Breast epithelium (tissue), 3 donors: ENCODE measurements around the gene TMEM234.

Experiments used
- POLR2A ChIP-seq: fragments of 450-650 bp; IDR thresholded peaks from one replicate; pipeline ENCODE4 v1.6.1; 2016; ENCODE audit warnings: antibody characterized with exemption, mild to moderate bottlenecking, moderate library complexity
- TF ChIP-seq, protein P1 (sequence below), 3 donors: fragments of 450-650 bp; IDR thresholded peaks; one replicate each; pipeline ENCODE4 v1.5.1; 2016 to 2017; ENCODE audit warnings: antibody characterized with exemption in 3 of 3, mild to moderate bottlenecking in 3 of 3, moderate library complexity in 3 of 3

DNA sequence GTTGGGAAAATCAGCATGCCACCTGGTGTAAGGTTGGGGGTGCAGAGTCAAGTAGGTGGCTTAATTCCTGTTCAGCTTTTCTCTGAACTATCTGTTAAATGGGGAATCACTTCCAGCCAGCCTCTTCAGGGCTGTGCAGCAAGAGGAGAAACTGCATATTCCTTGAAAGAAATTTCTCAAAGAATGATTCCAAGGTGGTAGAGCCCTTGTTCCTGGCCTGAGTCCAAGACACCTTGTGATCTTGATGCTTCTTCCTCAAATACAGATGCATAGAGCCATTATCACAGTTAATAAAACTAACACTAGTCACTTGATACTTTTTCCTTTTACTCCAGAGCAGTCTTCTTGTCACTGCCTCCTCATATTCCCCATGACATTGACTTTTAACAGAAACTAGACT, 37.5 kb downstream of the TMEM234 start:
- TF ChIP-seq, protein P1, sequence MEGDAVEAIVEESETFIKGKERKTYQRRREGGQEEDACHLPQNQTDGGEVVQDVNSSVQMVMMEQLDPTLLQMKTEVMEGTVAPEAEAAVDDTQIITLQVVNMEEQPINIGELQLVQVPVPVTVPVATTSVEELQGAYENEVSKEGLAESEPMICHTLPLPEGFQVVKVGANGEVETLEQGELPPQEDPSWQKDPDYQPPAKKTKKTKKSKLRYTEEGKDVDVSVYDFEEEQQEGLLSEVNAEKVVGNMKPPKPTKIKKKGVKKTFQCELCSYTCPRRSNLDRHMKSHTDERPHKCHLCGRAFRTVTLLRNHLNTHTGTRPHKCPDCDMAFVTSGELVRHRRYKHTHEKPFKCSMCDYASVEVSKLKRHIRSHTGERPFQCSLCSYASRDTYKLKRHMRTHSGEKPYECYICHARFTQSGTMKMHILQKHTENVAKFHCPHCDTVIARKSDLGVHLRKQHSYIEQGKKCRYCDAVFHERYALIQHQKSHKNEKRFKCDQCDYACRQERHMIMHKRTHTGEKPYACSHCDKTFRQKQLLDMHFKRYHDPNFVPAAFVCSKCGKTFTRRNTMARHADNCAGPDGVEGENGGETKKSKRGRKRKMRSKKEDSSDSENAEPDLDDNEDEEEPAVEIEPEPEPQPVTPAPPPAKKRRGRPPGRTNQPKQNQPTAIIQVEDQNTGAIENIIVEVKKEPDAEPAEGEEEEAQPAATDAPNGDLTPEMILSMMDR (IDR thresholded peaks at IDR 0.05): no peak
- TF ChIP-seq POLR2A: no peak
